Type B pancreatic cell (in vitro differentiated cells): ENCODE results near the gene ZCCHC2. TPM values are rescaled to one million over a fixed set of nuclear protein-coding genes. Genes with fewer than 3 reads are reported as not detected.
A peak's percentile ranks its signal among the peaks of the same experiment; 100 is the strongest.

ENCODE experiments used
- DNase-seq: peaks from one replicate; pipeline ENCODE4 v3.0.0; 2021; ENCODE audit warnings: mixed read lengths; ENCODE audit not compliant: unreplicated experiment; ENCODE audit errors: extremely low spot score
- H3K27ac Mint-ChIP-seq: 2 replicates; pipeline ENCODE4 v1.8.0; 2021; ENCODE audit warnings: mild to moderate bottlenecking, mixed read lengths
- H3K27me3 Mint-ChIP-seq: 2 replicates; pipeline ENCODE4 v1.8.0; 2021; ENCODE audit warnings: mixed read lengths
- H3K36me3 Mint-ChIP-seq: 2 replicates; pipeline ENCODE4 v1.8.0; 2021; ENCODE audit warnings: mixed read lengths
- H3K4me1 Mint-ChIP-seq: one replicate; pipeline ENCODE4 v1.8.0; 2021; ENCODE audit warnings: mixed read lengths; ENCODE audit not compliant: unreplicated experiment
- H3K4me3 Mint-ChIP-seq: 2 replicates; pipeline ENCODE4 v1.8.0; 2021; ENCODE audit warnings: mild to moderate bottlenecking, mixed read lengths
- H3K9me3 Mint-ChIP-seq: 2 replicates; pipeline ENCODE4 v1.8.0; 2021; ENCODE audit warnings: mixed read lengths
- total RNA-seq: library from RNA; stranded (reverse); gene quantifications from 2 replicates; pipeline ENCODE4 v1.2.1, GENCODE V29; 2021; ENCODE audit warnings: low replicate concordance
- TF ChIP-seq, protein P1 (sequence below): fragments of 200-600 bp; sonication (generic); conservative IDR thresholded peaks from 2 replicates; pipeline ENCODE4 v1.5.0; 2021; ENCODE audit warnings: antibody characterized with exemption, mild to moderate bottlenecking

Gene ZCCHC2
- total RNA-seq, 1 donor from 2014 or later: 18.0 TPM

DNA sequence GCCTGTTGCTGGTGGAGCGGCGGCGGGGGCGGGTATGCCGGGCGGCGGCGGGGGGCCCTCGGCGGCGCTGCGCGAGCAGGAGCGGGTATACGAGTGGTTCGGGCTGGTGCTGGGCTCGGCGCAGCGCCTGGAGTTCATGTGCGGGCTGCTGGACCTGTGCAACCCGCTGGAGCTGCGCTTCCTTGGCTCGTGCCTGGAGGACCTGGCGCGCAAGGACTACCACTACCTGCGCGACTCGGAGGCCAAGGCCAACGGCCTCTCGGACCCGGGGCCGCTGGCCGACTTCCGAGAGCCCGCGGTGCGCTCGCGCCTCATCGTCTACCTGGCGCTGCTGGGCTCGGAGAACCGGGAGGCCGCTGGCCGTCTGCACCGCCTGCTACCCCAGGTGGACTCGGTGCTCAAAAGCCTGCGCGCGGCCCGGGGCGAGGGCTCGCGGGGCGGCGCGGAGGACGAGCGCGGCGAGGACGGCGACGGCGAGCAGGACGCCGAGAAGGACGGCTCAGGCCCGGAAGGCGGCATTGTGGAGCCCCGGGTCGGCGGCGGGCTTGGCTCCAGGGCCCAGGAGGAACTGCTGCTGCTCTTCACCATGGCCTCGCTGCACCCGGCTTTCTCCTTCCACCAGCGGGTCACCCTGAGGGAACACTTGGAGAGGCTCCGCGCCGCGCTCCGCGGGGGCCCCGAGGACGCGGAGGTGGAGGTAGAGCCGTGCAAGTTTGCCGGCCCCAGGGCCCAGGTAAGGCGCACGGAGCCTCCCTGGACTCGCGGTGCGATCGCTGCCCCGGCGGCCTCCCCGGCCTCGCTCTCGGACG lies 1.0 kb downstream of the ZCCHC2 start:
- Mint-ChIP-seq H3K4me3 (peak overlapping the region; percentile 96), H3K9me3 (no peaks in the 10 kb centered on the region), H3K27ac (no peak overlapping the region), H3K36me3 (no peaks in the 10 kb centered on the region), H3K4me1 (peaks cover 26% of the 10 kb centered on the region), H3K27me3 (peaks cover 14% of the 10 kb centered on the region)
- TF ChIP-seq, protein P1, sequence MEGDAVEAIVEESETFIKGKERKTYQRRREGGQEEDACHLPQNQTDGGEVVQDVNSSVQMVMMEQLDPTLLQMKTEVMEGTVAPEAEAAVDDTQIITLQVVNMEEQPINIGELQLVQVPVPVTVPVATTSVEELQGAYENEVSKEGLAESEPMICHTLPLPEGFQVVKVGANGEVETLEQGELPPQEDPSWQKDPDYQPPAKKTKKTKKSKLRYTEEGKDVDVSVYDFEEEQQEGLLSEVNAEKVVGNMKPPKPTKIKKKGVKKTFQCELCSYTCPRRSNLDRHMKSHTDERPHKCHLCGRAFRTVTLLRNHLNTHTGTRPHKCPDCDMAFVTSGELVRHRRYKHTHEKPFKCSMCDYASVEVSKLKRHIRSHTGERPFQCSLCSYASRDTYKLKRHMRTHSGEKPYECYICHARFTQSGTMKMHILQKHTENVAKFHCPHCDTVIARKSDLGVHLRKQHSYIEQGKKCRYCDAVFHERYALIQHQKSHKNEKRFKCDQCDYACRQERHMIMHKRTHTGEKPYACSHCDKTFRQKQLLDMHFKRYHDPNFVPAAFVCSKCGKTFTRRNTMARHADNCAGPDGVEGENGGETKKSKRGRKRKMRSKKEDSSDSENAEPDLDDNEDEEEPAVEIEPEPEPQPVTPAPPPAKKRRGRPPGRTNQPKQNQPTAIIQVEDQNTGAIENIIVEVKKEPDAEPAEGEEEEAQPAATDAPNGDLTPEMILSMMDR: no peak
- peak; percentile 74 for DNase-seq

DNA sequence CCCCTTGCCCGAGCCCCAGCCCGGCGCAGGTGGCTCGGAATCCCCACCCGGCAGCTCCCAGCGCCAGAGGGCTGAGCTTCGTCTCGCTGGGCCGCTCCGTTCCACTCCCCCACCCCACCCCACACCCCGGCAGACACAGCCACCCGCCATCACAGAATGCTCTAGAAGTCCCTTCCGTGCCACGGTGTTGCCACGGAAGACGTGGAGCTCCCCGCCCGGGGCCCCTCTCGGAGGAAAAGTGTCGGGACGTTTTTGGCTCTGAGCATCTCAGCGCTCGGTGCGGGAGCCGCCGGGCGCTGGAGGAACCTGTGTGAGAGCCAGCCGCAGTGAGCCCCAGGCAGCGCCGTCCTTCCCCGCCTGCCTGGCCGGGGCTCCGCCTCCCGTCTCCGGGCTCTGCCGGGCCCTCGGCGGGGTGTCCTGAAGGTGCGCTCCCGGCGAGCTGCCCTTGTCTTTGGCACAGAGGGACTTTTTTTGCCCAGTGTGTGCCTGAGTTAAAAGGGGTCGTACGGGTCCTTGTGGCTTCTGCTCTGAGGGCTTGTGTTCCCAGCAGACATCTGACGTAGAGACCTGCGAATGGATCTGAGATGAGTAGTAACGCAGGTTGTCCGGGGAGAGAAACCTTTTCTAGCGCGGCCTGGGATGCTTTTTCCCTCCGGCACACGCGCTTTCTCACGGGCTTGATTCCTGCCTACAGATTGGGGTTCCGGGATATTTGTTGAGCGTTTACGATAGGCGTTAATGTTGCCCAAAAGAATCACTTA lies 1.8 kb downstream of the ZCCHC2 start:
- peak overlapping the region; percentile 96 for H3K4me3 Mint-ChIP-seq
- no peaks in the 10 kb centered on the region for H3K36me3 Mint-ChIP-seq
- H3K27me3 Mint-ChIP-seq: peaks cover 13% of the 10 kb centered on the region
- H3K4me1 Mint-ChIP-seq: peaks cover 30% of the 10 kb centered on the region
- peak; percentile 78 for DNase-seq
- TF ChIP-seq, protein P1: no peak
- peak overlapping the region; percentile 93 for H3K27ac Mint-ChIP-seq
- no peaks in the 10 kb centered on the region for H3K9me3 Mint-ChIP-seq

DNA sequence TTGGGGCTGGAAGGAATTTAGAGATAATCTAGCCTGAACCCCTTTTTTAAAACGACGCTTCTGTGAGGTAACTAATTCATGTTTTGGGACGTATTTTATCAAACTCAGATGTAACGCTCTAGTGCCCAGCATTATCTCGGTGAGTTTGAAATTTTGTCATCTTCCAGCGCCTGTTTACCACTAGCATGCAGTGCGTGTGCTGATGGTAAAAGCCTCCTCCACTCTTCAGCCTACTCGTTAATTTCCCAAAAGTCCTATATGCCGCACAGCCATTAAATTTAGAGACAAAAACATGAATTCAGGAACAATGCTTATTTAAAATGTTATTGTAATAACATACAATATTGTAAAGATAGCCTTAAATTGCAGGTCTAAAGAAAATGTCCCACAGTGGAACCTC lies 2.8 kb downstream of the ZCCHC2 start:
- Mint-ChIP-seq H3K4me3 (peak overlapping the region; percentile 96), H3K27ac (peak overlapping the region; percentile 93), H3K36me3 (no peaks in the 10 kb centered on the region), H3K4me1 (peaks cover 30% of the 10 kb centered on the region), H3K27me3 (peaks cover 8% of the 10 kb centered on the region), H3K9me3 (no peaks in the 10 kb centered on the region)
- TF ChIP-seq, protein P1: no peak
- no peak for DNase-seq

DNA sequence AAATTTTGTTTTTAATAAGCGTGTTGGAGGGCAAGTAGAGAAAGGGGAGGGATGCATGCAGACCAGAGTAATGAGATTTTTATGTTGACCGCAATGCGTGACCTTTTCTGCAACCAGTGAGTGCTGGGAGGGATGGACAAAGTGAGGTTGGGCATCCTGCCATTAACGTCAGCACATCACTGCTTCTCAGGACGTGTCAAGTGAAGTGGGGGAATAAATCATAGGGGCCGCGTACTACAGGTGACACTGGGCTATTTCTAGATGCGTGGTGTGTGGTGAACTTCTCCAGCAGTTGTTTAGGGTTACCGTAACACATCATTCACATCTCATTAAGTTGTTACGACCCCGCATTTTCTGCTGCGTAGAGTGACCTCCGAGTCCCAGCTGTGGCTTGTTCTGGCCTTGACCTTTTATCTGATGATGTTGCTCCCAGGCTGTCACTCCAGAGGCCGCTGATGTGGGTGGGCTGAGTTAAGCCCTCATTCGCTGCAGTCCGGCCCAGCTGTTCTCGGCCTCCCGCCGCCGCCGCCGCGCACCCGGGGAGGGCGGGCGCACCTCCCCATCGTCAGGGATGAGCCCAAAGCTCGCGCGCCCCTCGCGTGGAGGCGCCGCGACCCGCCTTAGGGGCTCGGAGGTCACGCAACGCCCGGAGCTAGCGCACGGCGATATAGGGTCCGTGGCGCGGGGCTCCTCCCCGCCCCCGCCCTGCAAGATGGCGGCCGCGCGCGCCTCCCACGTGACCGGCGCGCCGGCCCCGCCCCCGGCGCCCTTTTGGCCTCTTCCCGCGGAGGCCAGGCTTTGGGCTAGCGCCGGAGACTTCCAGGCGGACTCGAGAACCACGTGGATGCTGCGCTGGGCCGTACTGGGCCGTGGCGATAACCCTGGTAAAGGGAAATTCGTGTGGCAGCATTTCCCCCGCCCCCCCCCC lies 3.5 kb downstream of the ZCCHC2 start:
- DNase-seq: peak; percentile 78
- H3K36me3 Mint-ChIP-seq: peaks cover 2% of the 10 kb centered on the region
- no peaks in the 10 kb centered on the region for H3K9me3 Mint-ChIP-seq
- TF ChIP-seq, protein P1: no peak
- H3K27me3 Mint-ChIP-seq: peaks cover 7% of the 10 kb centered on the region
- H3K27ac Mint-ChIP-seq: peak overlapping the region; percentile 93
- peak overlapping the region; percentile 96 for H3K4me3 Mint-ChIP-seq
- peaks cover 34% of the 10 kb centered on the region for H3K4me1 Mint-ChIP-seq

DNA sequence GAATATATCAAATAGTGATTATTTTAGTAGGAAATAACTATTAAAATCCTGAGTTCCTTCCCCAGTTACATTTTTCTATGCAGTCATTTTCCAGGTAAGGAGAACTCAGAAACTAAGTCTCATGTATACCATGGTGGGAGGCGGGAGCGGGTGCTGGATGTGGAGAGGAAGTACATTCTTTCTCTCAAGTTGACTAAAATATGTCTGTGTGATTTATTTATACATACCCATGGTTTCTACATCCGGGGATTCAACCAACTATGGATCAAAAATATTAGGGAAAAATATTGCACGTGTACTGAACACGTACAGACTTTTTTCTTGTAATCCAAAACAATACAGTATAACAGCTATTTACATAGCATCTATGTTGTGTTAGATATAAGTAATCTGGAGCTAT lies 6.8 kb downstream of the ZCCHC2 start:
- Mint-ChIP-seq H3K27ac (no peak overlapping the region), H3K9me3 (peaks cover 2% of the 10 kb centered on the region), H3K4me3 (no peak overlapping the region), H3K4me1 (peaks cover 35% of the 10 kb centered on the region), H3K36me3 (peaks cover 12% of the 10 kb centered on the region), H3K27me3 (no peaks in the 10 kb centered on the region)
- DNase-seq: no peak
- TF ChIP-seq, protein P1: no peak
